Measurements from ENCODE around the gene TCP11X1.
"Not testable (repeated sequence)": the region's sequence is repeated elsewhere in the genome, so short reads cannot be mapped to it uniquely, and the experiment has no call there.

DNA sequence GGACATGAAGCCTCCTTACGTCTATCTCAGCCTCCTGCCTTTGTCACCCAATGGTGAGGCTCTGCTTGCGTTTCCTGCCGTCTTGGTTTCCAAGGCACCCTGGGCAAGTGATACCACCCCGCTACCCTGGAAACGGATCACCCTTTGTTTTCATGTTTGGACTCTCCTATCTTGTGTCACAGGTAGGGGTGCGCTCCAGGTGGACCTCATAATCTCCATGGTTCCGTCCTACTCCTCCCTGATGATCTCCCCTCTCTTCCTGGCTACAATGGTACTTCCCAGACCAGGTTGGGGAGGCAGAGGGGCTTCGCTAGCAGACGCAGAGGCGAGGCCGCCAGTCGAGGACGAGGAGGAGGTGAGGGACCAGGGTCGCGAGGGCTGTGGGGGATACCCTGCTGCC is at the start of gene TCP11X1:
- TF ChIP-seq, protein P1, sequence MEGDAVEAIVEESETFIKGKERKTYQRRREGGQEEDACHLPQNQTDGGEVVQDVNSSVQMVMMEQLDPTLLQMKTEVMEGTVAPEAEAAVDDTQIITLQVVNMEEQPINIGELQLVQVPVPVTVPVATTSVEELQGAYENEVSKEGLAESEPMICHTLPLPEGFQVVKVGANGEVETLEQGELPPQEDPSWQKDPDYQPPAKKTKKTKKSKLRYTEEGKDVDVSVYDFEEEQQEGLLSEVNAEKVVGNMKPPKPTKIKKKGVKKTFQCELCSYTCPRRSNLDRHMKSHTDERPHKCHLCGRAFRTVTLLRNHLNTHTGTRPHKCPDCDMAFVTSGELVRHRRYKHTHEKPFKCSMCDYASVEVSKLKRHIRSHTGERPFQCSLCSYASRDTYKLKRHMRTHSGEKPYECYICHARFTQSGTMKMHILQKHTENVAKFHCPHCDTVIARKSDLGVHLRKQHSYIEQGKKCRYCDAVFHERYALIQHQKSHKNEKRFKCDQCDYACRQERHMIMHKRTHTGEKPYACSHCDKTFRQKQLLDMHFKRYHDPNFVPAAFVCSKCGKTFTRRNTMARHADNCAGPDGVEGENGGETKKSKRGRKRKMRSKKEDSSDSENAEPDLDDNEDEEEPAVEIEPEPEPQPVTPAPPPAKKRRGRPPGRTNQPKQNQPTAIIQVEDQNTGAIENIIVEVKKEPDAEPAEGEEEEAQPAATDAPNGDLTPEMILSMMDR (IDR thresholded peaks at IDR 0.05 in 4 of 5, conservative IDR thresholded peaks at IDR 0.05 in 1 of 5), result not testable (repeated sequence)
- TF ChIP-seq POLR2A (IDR thresholded peaks at IDR 0.05), result not testable (repeated sequence)
